Glomerular endothelial cell (primary cell): ENCODE measurements around the gene LRMDA. TPM values are rescaled to one million over a fixed set of nuclear protein-coding genes. Genes with fewer than 3 reads are reported as not detected.
"Not testable (repeated sequence)": the region's sequence is repeated elsewhere in the genome, so short reads cannot be mapped to it uniquely, and the experiment has no call there.

ENCODE experiments used
- DNase-seq: peaks from one replicate; pipeline ENCODE4 v3.0.0-alpha.2; 2011; ENCODE audit warnings: low read depth, low spot score; ENCODE audit errors: extremely low read depth
- total RNA-seq: library from RNA; depleted of rRNA; stranded (reverse); fragments of >200 nt; gene quantifications from 2 replicates; pipeline ENCODE4 v1.2.3, GENCODE V29; 2015

LRMDA gene
- total RNA-seq, 1 donor from 2014 or later = 25.7 TPM

DNA sequence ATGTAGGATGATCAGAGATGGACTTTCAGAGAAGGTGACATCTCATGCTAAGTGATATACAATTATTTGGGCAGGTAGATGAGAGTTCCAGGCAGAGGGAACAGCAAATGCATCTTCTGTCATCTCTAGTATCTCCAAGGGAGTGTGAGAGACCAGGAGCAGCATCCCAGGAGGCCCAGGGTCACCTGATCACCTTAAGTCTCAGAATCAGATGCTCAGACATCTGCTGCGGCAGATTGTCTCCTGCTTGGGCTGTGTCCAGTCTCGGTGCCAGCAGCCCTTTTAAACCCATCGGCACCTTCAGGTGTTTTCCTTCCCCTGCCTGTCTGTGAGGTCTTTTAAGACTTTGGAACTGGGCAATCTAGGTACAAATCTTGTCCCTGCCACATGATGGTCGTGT, 690.6 kb downstream of the LRMDA start:
- DNase-seq = no peak

DNA sequence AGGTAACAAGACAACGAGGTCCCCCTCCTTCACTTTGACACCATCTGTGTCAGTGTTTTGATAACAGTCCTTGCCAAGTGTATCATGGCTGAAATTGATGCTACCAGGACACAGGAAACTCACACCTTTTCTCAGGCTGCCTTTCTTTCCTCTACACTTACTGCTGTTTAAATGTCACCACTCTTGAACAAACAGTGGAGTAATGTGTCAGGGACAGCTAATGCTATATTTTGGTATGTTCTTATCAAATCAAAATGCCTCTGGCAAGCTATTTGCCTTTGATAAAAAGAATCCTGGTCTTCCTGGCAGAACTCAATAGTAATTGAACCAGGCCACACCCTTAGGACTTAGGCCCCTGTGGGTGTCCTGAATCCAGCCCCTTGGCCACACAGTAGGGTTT, 692.9 kb downstream of the LRMDA start:
- no peak for DNase-seq

DNA sequence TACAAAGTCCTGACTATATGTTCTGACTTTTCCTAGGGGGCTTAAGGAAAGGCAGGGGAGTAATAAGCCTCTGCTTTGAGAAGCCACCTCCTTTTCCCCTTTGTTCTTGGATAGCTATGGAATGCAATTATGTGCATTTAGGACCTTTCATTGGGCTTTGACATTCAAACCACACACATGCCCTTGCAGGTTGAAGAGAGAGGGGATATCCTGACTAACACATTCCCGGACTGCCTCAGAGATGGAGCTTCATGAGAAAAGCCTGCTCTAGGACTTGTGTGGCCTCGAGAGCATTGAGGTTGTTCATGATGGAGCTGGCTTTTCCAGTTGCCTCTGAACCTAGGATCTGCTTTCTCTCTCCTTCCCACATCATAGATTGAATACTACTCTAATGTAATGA, 694.5 kb downstream of the LRMDA start:
- no peak for DNase-seq

DNA sequence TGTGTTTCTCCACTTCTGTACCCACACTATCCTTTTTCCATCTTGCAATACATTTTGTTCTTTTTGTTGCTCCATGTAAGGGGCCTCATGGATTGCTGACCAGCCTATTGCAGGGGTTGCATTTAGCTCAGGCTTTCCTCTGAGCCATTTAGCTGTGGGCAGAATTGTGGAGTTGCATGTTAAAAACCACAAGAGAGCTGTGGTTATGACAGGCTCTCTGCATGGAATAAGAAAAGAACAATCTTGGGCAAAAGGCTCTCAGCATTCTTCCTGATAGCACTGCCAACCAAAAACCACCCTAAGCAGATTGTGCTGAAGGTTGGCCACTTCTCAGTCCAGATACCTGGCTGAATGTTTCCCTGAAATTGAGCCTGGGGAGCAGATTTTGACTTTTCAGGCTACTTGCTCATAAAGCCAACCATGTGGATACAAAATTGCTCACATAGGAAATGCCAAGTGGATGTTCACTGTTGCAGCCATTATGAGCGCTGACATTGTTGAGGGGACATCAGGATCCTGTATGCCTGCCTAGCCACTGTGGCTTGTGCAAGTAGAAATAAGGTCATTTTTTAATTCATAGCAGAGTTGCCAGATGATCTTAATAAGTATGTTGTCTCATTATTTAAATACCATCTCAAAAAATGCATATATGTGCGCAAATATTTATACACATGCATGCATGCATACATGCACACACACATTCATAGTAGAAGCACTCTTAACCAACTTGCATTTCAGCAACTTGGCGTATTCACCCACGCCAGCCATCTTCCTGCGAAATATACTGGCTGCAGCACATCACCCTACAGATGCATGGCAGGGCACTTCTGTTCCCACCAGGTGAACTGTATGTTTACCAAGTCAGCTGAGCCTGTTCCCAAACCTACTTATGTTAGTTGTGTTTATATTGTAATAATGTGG, 695.4 kb downstream of the LRMDA start:
- no peak for DNase-seq

DNA sequence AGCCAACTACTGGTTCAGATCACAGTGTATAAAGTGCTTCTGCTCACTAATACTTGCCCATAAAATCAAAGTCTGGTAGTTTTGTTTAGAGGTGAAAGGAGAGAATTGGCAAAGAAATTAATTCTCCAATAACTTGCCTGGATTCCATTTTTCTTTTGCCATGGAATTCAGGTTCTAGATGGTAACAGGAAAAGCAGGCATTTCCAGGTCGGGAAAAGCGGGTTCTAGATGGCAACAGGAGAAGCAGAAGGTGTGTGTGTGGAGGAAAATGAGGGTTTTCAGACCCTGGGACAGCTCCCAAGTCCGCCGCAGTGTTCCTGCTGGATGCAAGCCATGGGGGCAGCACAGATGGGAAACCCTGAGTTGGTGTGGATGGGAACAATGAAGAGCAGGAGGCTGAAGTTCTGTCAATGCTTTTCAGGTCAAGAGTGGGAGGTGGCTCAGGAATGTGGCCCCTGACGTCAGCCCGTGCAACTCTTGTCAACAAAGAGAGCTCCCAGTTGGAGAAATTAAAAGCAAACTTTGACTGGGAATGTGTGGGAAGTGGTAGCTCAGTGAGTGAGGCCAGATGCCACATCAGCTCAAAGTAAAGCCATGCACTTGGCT, 696.7 kb downstream of the LRMDA start:
- no peak for DNase-seq

DNA sequence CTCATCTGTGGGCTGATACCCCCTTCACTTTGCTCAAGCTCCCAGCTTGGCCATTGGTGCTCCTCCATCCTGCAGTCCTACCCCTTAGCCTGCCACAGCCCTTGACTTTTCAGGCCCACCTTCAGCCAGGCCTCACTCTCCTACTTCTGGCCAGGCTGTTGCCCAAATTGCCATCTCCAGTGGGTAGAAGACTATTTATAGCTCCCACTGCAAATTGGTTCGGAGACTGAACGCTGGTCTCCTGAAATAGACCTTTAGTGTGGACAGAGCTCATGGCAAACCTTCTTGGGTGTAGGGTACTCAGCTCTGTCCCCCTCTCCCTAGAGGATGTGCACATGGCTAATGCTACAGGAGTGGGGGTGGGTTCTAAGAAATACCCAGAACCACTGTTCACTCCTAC, 697.8 kb downstream of the LRMDA start:
- DNase-seq = no peak

DNA sequence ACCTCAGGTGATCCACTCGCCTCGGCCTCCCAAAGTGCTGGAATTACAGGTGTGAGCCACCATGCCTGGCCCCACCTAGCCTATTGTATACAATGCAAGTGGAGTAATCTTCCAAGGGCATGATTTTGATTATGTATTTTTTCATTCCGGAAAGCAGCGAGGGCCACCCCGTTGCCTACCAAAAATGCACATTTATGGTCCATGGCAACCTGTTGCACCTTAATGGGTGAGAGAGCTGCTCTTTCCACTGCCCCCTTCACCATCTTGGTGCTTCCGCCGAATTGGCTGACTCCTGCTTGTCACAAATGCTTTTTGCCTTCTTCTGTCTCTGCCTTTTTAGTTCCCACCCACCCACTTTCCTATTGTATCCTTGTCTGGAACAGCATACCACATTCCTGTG, 699.5 kb downstream of the LRMDA start:
- DNase-seq = no peak

DNA sequence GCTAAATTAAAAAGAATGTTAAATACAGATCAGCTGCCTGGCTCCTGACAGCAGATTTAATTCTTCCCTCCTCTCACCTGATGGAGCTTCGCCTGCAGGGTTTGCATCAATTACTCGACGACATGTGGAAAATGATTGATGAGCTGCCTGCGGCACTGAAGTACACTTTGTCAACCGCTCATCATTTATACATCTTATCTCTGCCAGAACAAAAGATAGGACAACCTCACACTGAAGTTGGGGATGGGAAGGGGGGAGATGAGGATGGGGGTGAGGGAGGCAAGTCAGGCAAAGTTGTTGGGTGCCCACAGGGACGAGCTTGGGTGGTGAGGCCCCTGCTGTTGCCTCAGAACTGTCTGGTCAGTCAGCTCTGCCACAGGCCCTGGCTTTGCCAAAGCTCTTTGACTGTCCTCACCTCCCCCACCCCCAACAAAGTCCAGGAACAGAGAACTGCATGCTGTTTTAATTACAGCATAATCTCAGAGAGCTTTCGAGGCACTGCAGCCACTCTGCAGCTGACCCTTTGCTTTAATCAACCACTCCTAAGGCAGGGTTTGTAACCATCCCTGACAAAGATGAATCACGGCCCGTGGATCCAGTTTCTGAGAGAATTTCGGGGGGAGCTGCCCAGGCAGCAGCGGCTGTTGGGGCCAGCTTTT, 702.3 kb downstream of the LRMDA start:
- no peak for DNase-seq

DNA sequence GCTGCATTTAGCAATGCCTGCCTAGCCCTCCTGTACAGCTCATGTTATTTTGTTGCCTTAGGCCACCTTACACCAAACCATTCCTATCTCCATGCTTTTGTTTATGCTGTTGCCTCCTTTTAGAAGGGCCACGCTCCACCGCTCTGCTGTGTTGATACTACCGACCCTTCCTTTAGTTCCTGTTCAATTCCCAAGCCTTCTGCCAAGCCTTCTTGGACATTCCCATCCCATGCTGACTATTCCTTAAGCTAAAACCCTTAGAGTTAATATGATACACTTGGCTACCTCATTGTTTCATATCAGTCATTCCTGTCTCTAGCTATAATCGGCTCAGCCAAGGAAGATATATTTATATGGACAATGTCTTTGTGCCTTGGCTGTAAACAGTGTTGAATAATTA, 705.5 kb downstream of the LRMDA start:
- DNase-seq = no peak

DNA sequence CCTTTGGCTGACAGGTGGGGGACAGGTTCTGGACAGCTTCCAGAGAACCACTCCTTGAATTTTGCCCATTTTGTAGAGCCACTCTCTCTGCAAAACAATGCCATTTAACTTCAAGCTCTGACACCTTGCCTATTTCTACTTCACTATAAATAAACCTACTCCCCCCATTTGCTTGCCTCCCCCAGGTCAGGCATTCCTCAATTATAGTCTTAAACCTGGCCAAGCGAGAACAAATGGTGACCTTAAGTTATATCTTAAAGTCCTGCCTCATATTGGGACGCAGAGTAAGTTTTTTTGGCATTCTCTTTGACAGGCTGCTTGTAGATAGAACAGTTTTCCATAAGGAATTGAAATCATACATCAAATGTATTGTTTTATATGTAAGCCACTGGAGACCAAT, 706.9 kb downstream of the LRMDA start:
- no peak for DNase-seq

DNA sequence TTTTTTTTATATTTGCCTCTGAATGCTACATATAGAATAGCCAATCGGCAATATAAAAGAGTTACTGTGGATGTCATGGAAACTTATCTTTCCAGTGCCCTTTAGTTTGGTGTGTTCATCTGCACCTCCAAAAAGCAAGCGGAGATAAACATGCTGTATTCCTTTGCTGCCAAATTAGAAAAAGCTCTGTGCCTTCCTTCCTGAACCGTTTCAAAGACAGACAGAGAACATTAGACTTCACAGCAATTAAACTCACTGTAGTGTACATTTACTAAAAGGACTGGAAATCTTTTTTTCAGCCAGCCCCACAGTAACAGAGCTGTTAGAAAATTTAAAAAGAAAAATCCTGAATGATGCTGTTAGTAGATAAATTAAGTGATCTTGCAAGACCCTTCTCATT, 707.5 kb downstream of the LRMDA start:
- DNase-seq = no peak

DNA sequence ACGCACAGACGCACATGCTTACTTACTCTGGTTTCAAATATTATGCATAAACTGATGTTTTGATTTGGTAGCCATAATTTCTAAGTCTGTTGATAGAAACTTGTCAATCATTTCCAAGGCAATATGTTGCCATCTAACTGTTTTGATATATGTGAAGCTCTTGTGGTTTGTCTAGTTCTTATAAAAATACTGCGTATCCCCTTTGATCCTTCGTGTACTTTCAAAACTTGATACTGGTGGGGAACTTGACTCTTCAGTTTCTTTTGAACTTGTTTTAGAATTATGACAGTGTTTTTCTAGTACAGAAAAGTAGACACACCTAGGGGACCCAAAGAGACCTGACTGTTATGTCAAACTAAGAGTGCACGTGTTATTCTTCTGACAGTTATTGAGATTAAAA, 708.0 kb downstream of the LRMDA start:
- no peak for DNase-seq

DNA sequence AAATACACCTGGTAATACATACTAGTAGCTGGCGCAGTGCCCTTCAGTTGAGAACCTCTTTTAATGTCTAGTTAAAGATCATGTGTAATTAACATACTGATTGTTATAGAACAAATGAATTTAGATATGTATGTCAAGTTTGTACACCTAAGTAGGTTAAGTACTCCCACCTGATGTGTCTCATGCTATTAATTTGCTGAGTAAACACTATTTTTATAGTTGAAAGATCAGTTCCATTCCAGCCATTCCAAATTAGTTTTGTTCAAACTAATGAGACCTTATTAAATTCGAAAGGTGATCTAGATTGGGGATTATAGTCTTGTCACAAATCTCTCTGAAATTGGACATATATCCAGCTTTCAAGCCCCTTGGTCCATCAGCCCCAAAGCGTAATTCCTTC, 710.0 kb downstream of the LRMDA start:
- no peak for DNase-seq

DNA sequence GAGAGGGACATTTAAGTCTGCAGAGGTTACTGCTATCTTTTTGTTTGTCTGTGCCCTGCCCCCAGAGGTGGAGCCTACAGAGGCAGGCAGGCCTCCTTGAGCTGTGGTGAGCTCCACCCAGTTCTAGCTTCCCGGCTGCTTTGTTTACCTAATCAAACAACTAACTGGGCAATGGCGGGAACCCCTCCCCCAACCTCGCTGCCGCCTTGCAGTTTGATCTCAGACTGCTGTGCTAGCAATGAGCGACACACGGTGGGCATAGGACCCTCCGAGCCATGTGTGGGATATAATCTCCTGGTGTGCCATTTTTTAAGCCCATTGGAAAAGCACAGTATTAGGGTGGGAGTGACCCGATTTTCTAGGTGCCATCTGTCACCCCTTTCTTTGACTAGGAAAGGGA, 716.8 kb downstream of the LRMDA start:
- not testable (repeated sequence) for DNase-seq

DNA sequence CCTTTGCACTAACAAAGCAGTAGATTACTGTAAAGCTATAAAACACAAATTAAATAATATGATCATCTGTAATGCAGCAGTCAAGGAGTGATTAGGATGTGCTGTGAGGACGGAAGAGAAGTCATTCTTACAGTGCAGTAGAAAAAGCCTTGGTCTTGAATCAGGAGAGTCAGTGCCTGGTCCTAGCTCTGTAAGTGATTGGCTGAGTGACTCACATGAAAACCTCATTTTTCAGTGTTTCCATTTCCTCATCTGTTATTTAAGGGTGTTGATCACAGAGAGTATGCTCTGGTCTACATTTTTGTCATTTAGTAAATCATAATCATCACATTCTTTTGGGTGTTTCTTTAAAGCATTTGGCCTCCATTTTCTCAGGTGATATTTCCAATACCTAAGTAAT, 717.8 kb downstream of the LRMDA start:
- no peak for DNase-seq

DNA sequence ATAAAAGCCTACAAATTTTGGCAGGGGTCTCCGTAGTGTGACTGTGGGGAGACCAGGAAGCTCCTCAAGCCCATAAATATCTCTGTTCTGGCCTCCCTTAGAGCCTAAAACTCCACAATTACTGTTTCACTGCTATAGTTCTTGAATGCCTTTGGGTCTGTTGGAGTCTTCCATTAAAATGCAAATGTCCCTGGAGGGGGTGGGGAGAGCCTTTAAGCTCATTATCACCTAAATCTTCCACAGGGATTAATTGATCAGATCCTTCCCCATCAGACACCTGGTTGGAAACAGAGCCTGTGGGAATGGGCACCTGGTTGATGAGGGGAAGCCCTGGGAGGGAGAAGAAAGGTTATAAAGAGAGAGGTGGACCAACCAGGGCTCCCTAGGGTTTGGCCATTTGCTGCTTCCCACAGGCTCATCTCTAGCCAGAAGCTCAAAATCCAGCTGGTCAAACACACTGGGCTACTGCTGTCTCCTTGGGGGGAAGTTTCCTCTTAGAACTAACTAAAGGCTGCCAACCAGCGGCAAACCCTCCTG, 718.2 kb downstream of the LRMDA start:
- DNase-seq = no peak

DNA sequence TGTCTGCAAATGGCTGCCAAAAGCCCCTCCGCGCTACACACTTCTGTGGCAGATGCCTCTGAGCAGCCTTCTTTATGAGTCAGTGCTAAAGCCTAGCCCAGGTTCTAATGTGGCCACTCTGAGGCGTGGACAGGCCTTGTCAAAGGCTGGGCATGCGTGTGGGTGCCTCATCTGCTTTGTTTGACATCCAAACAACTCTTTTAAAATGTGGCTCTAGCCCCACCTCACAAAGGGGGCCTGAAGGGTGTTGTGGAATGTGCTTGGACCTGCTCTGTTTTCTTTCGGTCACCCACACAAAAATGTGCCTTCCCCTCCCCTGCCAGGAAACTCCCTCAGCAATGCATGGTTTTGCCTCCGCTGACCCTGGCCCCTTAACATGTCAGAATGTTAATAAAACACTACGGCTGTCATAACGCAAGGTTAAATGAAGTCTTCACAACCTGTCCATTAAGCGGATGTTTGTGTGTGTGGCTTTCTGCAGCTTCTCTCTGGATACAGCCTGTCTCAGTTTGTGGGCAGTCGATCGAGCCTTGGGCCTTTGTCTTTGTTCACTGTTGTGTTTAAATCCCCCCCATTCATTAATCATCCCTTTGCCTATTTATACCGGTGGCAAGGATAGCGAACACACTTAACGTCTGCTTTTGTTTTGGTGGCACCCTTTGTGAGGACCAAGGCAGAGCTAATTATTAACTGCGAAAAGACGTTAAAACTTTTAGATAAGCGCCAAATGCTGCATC, 718.9 kb downstream of the LRMDA start:
- DNase-seq = no peak

DNA sequence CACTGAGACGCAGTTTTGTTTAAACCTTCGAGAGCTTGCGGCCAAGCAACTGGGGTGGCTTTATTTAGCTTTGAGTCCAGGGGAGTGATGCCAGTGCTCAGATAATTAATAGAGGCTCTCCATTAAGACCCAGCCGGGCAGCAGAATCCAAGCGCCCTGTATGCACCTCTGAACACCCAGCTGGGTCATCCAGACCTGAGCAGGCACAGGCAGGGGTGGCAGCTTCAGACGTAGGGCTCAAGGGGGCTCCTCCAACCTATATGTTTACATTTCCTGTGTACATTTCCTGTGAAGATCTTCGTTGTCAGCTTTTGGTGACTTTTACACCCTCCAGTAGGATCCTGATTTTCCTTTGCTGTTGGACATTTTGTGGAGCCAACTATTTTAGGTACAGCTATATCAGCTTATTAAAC, 719.5 kb downstream of the LRMDA start:
- DNase-seq = no peak

DNA sequence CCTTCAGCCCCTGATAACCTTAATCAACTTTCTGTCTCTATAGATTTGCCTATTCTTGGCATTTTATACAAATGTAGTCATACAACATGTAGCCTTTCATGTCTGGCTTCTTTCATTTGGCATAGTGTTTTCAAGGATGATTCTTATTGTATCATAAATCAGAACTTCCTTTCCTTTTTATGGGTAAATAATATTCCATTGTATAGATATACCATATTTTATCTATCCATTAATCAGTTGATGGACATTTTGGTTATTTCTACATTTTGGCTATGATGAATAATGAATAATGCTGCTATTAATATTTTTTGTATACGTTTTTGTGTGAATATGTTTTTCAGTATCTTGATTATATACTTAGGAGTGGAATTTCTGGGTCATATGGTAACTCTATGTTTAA, 720.8 kb downstream of the LRMDA start:
- DNase-seq = no peak

DNA sequence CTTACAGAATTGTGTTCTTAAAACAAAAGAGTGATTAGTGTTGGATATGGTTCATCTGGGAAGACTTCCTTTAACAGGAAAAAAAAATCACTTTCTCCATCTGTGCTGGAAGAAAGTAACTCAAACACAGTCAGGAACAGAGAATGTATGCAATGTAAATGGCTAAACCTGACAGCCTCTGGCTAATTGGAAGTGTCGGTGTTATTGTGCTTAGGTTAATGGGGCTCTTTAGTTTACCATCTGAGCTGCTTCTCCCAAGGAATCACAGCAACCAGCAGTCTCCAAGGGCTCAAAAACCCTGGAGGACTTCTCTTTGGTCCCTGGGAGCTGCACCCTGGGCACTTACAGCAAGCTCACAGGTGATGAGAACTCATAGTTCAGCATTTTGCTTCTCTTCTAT, 724.5 kb downstream of the LRMDA start:
- no peak for DNase-seq
